Measurements from ENCODE around the gene PRKCH.

GRCh38 chr14:61480704-61481285 is 159.4 kb downstream of the PRKCH start:
- no peak for TF ChIP-seq POLR2AphosphoS5 (IDR thresholded peaks at IDR 0.05; ENCODE audit: insufficient read depth, low read depth, low read length)
- no peak for TF ChIP-seq CTCF (IDR thresholded peaks at IDR 0.05; ENCODE audit: extremely low read depth in 1 of 2, insufficient read depth in 1 of 2, low read depth in 1 of 2, low read length in 2 of 2)
- no peak for TF ChIP-seq GATA2 (IDR thresholded peaks at IDR 0.05; ENCODE audit: insufficient read depth, insufficient read length, low read depth, low read length)
- no peak for TF ChIP-seq EZH2 (IDR thresholded peaks at IDR 0.05; ENCODE audit: borderline replicate concordance, low read depth, low read length, severe bottlenecking)
- TF ChIP-seq MAX (IDR thresholded peaks at IDR 0.05; ENCODE audit: insufficient read depth, insufficient read length): no peak
